ENCODE results near the gene SLC17A4.

- TF ChIP-seq CTCF (IDR thresholded peaks at IDR 0.05) (no peak), POLR2A (IDR thresholded peaks at IDR 0.05) (no peak)
Observed at GRCh38 chr6:25745836-25746235, 8.7 kb upstream of the SLC17A4 start.

Data from ovary (tissue), 3 donors.